Measurements from ENCODE around the gene GSK3B.
A peak's percentile ranks its signal among the peaks of the same experiment; 100 is the strongest.

- TF ChIP-seq CTCF (conservative IDR thresholded peaks at IDR 0.05 in 1 of 2, IDR thresholded peaks at IDR 0.05 in 1 of 2; ENCODE audit: low read depth in 1 of 2, low read length in 2 of 2) (no peak), EZH2 (IDR thresholded peaks at IDR 0.05; ENCODE audit: low read length, missing control alignments) (peak; percentile 71)
Observed at GRCh38 chr3:120094776-120095225, 554 bp upstream of the GSK3B start.

Measured in fibroblast of lung (primary cell).